ENCODE measurements around the gene SNX18.

DNA sequence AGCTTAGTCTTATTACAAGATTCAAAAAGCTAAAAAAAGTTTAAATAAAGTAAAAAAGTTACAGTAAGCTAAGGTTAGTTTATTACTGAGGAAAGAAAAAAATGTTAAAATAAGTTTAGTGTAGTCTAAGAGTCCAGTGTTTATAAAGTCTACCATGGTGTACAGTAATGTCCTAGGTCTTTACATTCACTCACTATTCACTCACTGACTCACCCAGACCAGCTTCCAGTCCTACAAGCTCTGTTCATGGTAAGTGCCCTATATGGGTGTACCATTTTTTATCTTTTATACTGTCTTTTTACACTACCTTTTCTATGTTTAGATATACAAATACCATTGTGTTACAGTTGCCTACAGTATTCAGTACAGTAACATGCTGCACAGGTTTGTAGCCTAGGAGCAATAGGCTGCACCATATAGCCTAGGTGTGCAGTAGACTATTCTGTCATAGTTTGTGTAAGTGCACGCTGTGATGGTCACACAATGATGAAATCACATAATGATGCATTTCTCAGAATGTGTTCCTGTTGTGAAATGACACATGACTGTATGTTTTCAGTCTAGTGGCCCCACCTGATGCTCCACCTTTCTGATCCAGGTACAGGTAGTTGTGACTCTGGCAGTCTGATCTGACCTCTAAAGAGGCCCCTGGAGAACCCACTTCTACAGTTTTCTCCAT lies 45.7 kb downstream of the SNX18 start:
- TF ChIP-seq POLR2A (IDR thresholded peaks at IDR 0.05) (no peak), POLR2AphosphoS5 (IDR thresholded peaks at IDR 0.05; ENCODE audit: insufficient read depth in 1 of 2, low read depth in 1 of 2) (peak in 1 of 2 donors; percentile 37)
- TF ChIP-seq, protein P1, sequence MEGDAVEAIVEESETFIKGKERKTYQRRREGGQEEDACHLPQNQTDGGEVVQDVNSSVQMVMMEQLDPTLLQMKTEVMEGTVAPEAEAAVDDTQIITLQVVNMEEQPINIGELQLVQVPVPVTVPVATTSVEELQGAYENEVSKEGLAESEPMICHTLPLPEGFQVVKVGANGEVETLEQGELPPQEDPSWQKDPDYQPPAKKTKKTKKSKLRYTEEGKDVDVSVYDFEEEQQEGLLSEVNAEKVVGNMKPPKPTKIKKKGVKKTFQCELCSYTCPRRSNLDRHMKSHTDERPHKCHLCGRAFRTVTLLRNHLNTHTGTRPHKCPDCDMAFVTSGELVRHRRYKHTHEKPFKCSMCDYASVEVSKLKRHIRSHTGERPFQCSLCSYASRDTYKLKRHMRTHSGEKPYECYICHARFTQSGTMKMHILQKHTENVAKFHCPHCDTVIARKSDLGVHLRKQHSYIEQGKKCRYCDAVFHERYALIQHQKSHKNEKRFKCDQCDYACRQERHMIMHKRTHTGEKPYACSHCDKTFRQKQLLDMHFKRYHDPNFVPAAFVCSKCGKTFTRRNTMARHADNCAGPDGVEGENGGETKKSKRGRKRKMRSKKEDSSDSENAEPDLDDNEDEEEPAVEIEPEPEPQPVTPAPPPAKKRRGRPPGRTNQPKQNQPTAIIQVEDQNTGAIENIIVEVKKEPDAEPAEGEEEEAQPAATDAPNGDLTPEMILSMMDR (IDR thresholded peaks at IDR 0.05) = no peak

Data from vagina (tissue), 2 donors.